ENCODE measurements around the gene IGFN1. TPM values are rescaled to one million over a fixed set of nuclear protein-coding genes. Genes with fewer than 3 reads are reported as not detected.
"Not testable (repeated sequence)": the region's sequence is repeated elsewhere in the genome, so short reads cannot be mapped to it uniquely, and the experiment has no call there.

The IGFN1 gene
- total RNA-seq, 5 donors from 2014 or later (not counting 1 experiment from before 2014, with no cell fraction given): not detected

GRCh38 chr1:201228011-201228983 lies 37.7 kb downstream of the IGFN1 start:
- POLR2A ChIA-PET: no interaction called here
- 62% methylated on average over 6 of the region's 16 CpGs for WGBS (ENCODE audit: insufficient coverage)
- Mint-ChIP-seq H3K27me3 (peaks cover 21 to 28% of the 10 kb centered on the region in 2 donors), H3K9me3 (peaks cover 0 to 6% (median 5%) of the 10 kb centered on the region in 3 donors), H3K4me3 (no peak overlapping the region), H3K36me3 (no peaks in the 10 kb centered on the region), H3K4me1 (no peaks in the 10 kb centered on the region), H3K27ac (no peak overlapping the region)
- H3K4me1 ChIP-seq (ENCODE audit: control insufficient read depth in 1 of 2, extremely low read depth in 1 of 2, insufficient read depth in 2 of 2, low read length in 2 of 2): no peaks in the 10 kb centered on the region
- ATAC-seq (replicated peaks in 1 of 4) (no peak), DNase-seq (peak in 1 of 35 experiments; percentile 2)
- CTCF ChIA-PET: no interaction called here
- no peak overlapping the region for H3K4me3 ChIP-seq (ENCODE audit: control insufficient read depth in 1 of 2, extremely low read depth in 1 of 2, low read length in 1 of 2)
- H3K9me3 ChIP-seq: no peaks in the 10 kb centered on the region
- no peaks in the 10 kb centered on the region for H3K36me3 ChIP-seq (ENCODE audit: control insufficient read depth in 2 of 2, extremely low read depth in 1 of 2, insufficient read depth in 1 of 2, low read length in 1 of 2)
- H3K27ac ChIP-seq (ENCODE audit: low read length): no peak overlapping the region
- peaks cover 0 to 39% of the 10 kb centered on the region in 2 experiments for H3K27me3 ChIP-seq (replicated peaks in 1 of 2; ENCODE audit: control insufficient read depth in 2 of 2, extremely low read depth in 1 of 2, insufficient read depth in 2 of 2, low read length in 1 of 2)

GRCh38 chr1:201229095-201229494 lies 38.5 kb downstream of the IGFN1 start:
- Histone ChIP-seq H3K9me3 (no peaks in the 10 kb centered on the region), H3K4me1 (ENCODE audit: control insufficient read depth in 1 of 2, extremely low read depth in 1 of 2, insufficient read depth in 2 of 2, low read length in 2 of 2) (no peaks in the 10 kb centered on the region), H3K27me3 (replicated peaks in 1 of 2; ENCODE audit: control insufficient read depth in 2 of 2, extremely low read depth in 1 of 2, insufficient read depth in 2 of 2, low read length in 1 of 2) (peaks cover 0 to 39% of the 10 kb centered on the region in 2 experiments), H3K27ac (ENCODE audit: low read length) (no peak overlapping the region), H3K36me3 (ENCODE audit: control insufficient read depth in 2 of 2, extremely low read depth in 1 of 2, insufficient read depth in 1 of 2, low read length in 1 of 2) (no peaks in the 10 kb centered on the region), H3K4me3 (ENCODE audit: control insufficient read depth in 1 of 2, extremely low read depth in 1 of 2, low read length in 1 of 2) (no peak overlapping the region)
- no peak for ATAC-seq (replicated peaks in 1 of 4)
- Mint-ChIP-seq H3K36me3 (no peaks in the 10 kb centered on the region), H3K27ac (no peak overlapping the region), H3K4me3 (no peak overlapping the region), H3K27me3 (peaks cover 21 to 28% of the 10 kb centered on the region in 2 donors), H3K9me3 (peaks cover 0 to 6% (median 5%) of the 10 kb centered on the region in 3 donors), H3K4me1 (no peaks in the 10 kb centered on the region)
- DNase-seq: no peak
- POLR2A ChIA-PET: no interaction called here
- CTCF ChIA-PET: no interaction called here
- WGBS (ENCODE audit: insufficient coverage): 84% methylated on average over 3 of the region's 4 CpGs

GRCh38 chr1:201229771-201230635 lies 39.4 kb downstream of the IGFN1 start:
- no peak overlapping the region for H3K4me3 ChIP-seq (ENCODE audit: control insufficient read depth in 1 of 2, extremely low read depth in 1 of 2, low read length in 1 of 2)
- no peaks in the 10 kb centered on the region for H3K4me1 Mint-ChIP-seq
- CTCF ChIA-PET: no interaction called here
- 74% methylated on average over 5 of the region's 6 CpGs for WGBS (ENCODE audit: insufficient coverage)
- H3K4me3 Mint-ChIP-seq: no peak overlapping the region
- no peaks in the 10 kb centered on the region for H3K9me3 ChIP-seq
- POLR2A ChIA-PET: no interaction called here
- H3K9me3 Mint-ChIP-seq: peaks cover 0 to 6% (median 5%) of the 10 kb centered on the region in 3 donors
- ATAC-seq (replicated peaks in 1 of 4) (no peak), DNase-seq (no peak)
- peaks cover 0 to 35% of the 10 kb centered on the region in 2 experiments for H3K27me3 ChIP-seq (replicated peaks in 1 of 2; ENCODE audit: control insufficient read depth in 2 of 2, extremely low read depth in 1 of 2, insufficient read depth in 2 of 2, low read length in 1 of 2)
- no peak overlapping the region for H3K27ac Mint-ChIP-seq
- H3K27ac ChIP-seq (ENCODE audit: low read length): no peak overlapping the region
- no peaks in the 10 kb centered on the region for H3K36me3 Mint-ChIP-seq
- H3K4me1 ChIP-seq (ENCODE audit: control insufficient read depth in 1 of 2, extremely low read depth in 1 of 2, insufficient read depth in 2 of 2, low read length in 2 of 2): no peaks in the 10 kb centered on the region
- H3K36me3 ChIP-seq (ENCODE audit: control insufficient read depth in 2 of 2, extremely low read depth in 1 of 2, insufficient read depth in 1 of 2, low read length in 1 of 2): no peaks in the 10 kb centered on the region
- H3K27me3 Mint-ChIP-seq: peaks cover 21 to 28% of the 10 kb centered on the region in 2 donors

- no peaks in the 10 kb centered on the region for H3K4me1 ChIP-seq (ENCODE audit: control insufficient read depth in 1 of 2, extremely low read depth in 1 of 2, insufficient read depth in 2 of 2, low read length in 2 of 2)
- WGBS (ENCODE audit: insufficient coverage): 70% methylated on average over 4 of the region's 4 CpGs
- H3K4me3 ChIP-seq (ENCODE audit: control insufficient read depth in 1 of 2, extremely low read depth in 1 of 2, low read length in 1 of 2): no peak overlapping the region
- no peaks in the 10 kb centered on the region for H3K36me3 ChIP-seq (ENCODE audit: control insufficient read depth in 2 of 2, extremely low read depth in 1 of 2, insufficient read depth in 1 of 2, low read length in 1 of 2)
- DNase-seq: peak in 1 of 35 experiments; percentile 2
- no peak overlapping the region for H3K27ac Mint-ChIP-seq
- CTCF ChIA-PET: no interaction called here
- no peaks in the 10 kb centered on the region for H3K9me3 ChIP-seq
- H3K36me3 Mint-ChIP-seq: no peaks in the 10 kb centered on the region
- ATAC-seq (replicated peaks in 1 of 4): no peak
- H3K9me3 Mint-ChIP-seq: peaks cover 0 to 6% (median 5%) of the 10 kb centered on the region in 3 donors
- peaks cover 0 to 34% of the 10 kb centered on the region in 2 experiments for H3K27me3 ChIP-seq (replicated peaks in 1 of 2; ENCODE audit: control insufficient read depth in 2 of 2, extremely low read depth in 1 of 2, insufficient read depth in 2 of 2, low read length in 1 of 2)
- H3K4me1 Mint-ChIP-seq: no peaks in the 10 kb centered on the region
- no peak overlapping the region for H3K4me3 Mint-ChIP-seq
- no peak overlapping the region for H3K27ac ChIP-seq (ENCODE audit: low read length)
- H3K27me3 Mint-ChIP-seq: peaks cover 21 to 28% of the 10 kb centered on the region in 2 donors
- POLR2A ChIA-PET: no interaction called here
These were observed 40.1 kb downstream of the IGFN1 start for GRCh38 chr1:201230676-201231075.

DNA sequence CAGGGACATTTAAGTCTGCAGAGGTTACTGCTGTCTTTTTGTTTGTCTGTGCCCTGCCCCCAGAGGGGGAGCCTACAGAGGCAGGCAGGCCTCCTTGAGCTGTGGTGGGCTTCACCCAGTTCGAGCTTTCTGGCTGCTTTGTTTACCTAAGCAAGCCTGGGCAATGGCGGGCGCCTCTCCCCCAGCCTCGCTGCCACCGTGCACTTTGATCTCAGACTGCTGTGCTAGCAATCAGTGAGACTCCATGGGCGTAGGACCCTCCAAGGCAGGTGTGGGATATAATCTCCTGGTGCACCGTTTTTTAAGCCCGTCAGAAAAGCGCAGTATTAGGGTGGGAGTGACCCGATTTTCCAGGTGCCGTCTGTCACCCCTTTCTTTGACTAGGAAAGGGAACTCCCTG lies 49.0 kb downstream of the IGFN1 start:
- H3K4me1 ChIP-seq (ENCODE audit: control insufficient read depth in 1 of 2, extremely low read depth in 1 of 2, insufficient read depth in 2 of 2, low read length in 2 of 2); H3K9me3 Mint-ChIP-seq; CTCF ChIA-PET; H3K36me3 Mint-ChIP-seq; H3K4me3 ChIP-seq (ENCODE audit: control insufficient read depth in 1 of 2, extremely low read depth in 1 of 2, low read length in 1 of 2); H3K27ac Mint-ChIP-seq; DNase-seq; H3K27ac ChIP-seq (ENCODE audit: low read length); H3K4me3 Mint-ChIP-seq; POLR2A ChIA-PET; H3K36me3 ChIP-seq (ENCODE audit: control insufficient read depth in 2 of 2, extremely low read depth in 1 of 2, insufficient read depth in 1 of 2, low read length in 1 of 2); H3K9me3 ChIP-seq; H3K27me3 ChIP-seq (replicated peaks in 1 of 2; ENCODE audit: control insufficient read depth in 2 of 2, extremely low read depth in 1 of 2, insufficient read depth in 2 of 2, low read length in 1 of 2); H3K4me1 Mint-ChIP-seq; ATAC-seq (replicated peaks in 1 of 4): not testable (repeated sequence)
- peaks cover 30 to 34% of the 10 kb centered on the region in 2 donors for H3K27me3 Mint-ChIP-seq
- WGBS (ENCODE audit: insufficient coverage): no CpG with 5 or more reads among the region's 11 CpGs

GRCh38 chr1:201240171-201240570 lies 49.5 kb downstream of the IGFN1 start:
- peaks cover 35 to 39% of the 10 kb centered on the region in 2 donors for H3K27me3 Mint-ChIP-seq
- H3K4me1 ChIP-seq (ENCODE audit: control insufficient read depth in 1 of 2, extremely low read depth in 1 of 2, insufficient read depth in 2 of 2, low read length in 2 of 2): no peaks in the 10 kb centered on the region
- no peak overlapping the region for H3K27ac Mint-ChIP-seq
- no peak overlapping the region for H3K27ac ChIP-seq (ENCODE audit: low read length)
- no peak overlapping the region for H3K4me3 Mint-ChIP-seq
- H3K4me3 ChIP-seq (ENCODE audit: control insufficient read depth in 1 of 2, extremely low read depth in 1 of 2, low read length in 1 of 2): no peak overlapping the region
- H3K36me3 ChIP-seq (ENCODE audit: control insufficient read depth in 2 of 2, extremely low read depth in 1 of 2, insufficient read depth in 1 of 2, low read length in 1 of 2): no peaks in the 10 kb centered on the region
- H3K9me3 ChIP-seq: no peaks in the 10 kb centered on the region
- no peaks in the 10 kb centered on the region for H3K4me1 Mint-ChIP-seq
- H3K36me3 Mint-ChIP-seq: no peaks in the 10 kb centered on the region
- peaks cover 0 to 4% of the 10 kb centered on the region in 2 experiments for H3K27me3 ChIP-seq (replicated peaks in 1 of 2; ENCODE audit: control insufficient read depth in 2 of 2, extremely low read depth in 1 of 2, insufficient read depth in 2 of 2, low read length in 1 of 2)
- ChIA-PET CTCF (no interaction called here), POLR2A (no interaction called here)
- DNase-seq (no peak), ATAC-seq (replicated peaks in 1 of 4) (no peak)
- WGBS (ENCODE audit: insufficient coverage): no CpG with 5 or more reads among the region's 3 CpGs
- H3K9me3 Mint-ChIP-seq: no peaks in the 10 kb centered on the region

Measured in T-cell (primary cell).